ENCODE results near the gene DAGLA. TPM values are rescaled to one million over a fixed set of nuclear protein-coding genes. Genes with fewer than 3 reads are reported as not detected.

DAGLA gene
- total RNA-seq, 1 donor from 2014 or later: 1.1 TPM

DNA sequence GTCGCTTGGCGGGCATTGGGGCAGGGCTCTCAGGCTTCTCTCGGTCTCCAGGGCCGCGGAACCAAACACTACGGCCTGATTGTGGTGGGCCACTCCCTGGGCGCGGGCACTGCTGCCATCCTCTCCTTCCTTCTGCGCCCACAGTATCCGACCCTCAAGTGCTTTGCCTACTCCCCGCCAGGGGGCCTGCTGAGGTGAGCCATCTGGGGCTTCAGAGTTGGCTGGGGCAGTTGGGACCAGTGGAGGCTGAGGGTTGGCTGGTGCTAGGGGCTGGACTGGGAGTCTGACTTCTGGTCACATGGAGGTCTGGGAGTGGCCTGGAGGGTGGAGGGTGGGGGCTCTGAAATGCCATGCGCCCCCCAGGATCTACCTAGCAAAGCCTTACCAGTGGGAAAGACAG lies 56.9 kb downstream of the DAGLA start:
- TF ChIP-seq CTCF (IDR thresholded peaks at IDR 0.05) (no peak), EZH2phosphoT487 (IDR thresholded peaks at IDR 0.05) (no peak)
- no peaks in the 10 kb centered on the region for H3K36me3 ChIP-seq
- H3K9me3 ChIP-seq (ENCODE audit: low read depth): no peaks in the 10 kb centered on the region
- H3K79me2 ChIP-seq (ENCODE audit: low read depth): no peaks in the 10 kb centered on the region
- H4K20me1 ChIP-seq (ENCODE audit: low read depth): peaks cover 6% of the 10 kb centered on the region
- H3K4me1 Mint-ChIP-seq: peaks cover 8% of the 10 kb centered on the region
- no peak overlapping the region for H3K4me2 ChIP-seq
- H3K27ac Mint-ChIP-seq: no peak overlapping the region
- no peaks in the 10 kb centered on the region for H3F3A ChIP-seq (ENCODE audit: low read depth)
- no peak overlapping the region for H3K27ac ChIP-seq
- no peak overlapping the region for H2AFZ ChIP-seq (replicated peaks)
- no peaks in the 10 kb centered on the region for H3K27me3 ChIP-seq
- H3K36me3 Mint-ChIP-seq: no peaks in the 10 kb centered on the region
- no peak for DNase-seq (ENCODE audit: low spot score)
- no peaks in the 10 kb centered on the region for H3K4me1 ChIP-seq
- peaks cover 6% of the 10 kb centered on the region for H3K27me3 Mint-ChIP-seq (ENCODE audit: insufficient read depth, low read depth)
- H3K4me3 Mint-ChIP-seq: no peak overlapping the region
- no peak overlapping the region for H3K4me3 ChIP-seq
- H3K9me3 Mint-ChIP-seq: no peaks in the 10 kb centered on the region
- no peak overlapping the region for H3K9ac ChIP-seq

GRCh38 chr11:61737636-61738386 lies 57.6 kb downstream of the DAGLA start:
- Histone ChIP-seq H3K27ac (no peak overlapping the region), H2AFZ (replicated peaks) (no peak overlapping the region), H3K4me2 (no peak overlapping the region), H3K27me3 (no peaks in the 10 kb centered on the region), H4K20me1 (ENCODE audit: low read depth) (peaks cover 5% of the 10 kb centered on the region), H3K36me3 (no peaks in the 10 kb centered on the region), H3F3A (ENCODE audit: low read depth) (no peaks in the 10 kb centered on the region), H3K9me3 (ENCODE audit: low read depth) (no peaks in the 10 kb centered on the region), H3K4me3 (no peak overlapping the region), H3K4me1 (no peaks in the 10 kb centered on the region), H3K79me2 (ENCODE audit: low read depth) (no peaks in the 10 kb centered on the region), H3K9ac (no peak overlapping the region)
- H3K4me1 Mint-ChIP-seq: peaks cover 8% of the 10 kb centered on the region
- no peak for DNase-seq (ENCODE audit: low spot score)
- H3K9me3 Mint-ChIP-seq: no peaks in the 10 kb centered on the region
- H3K27me3 Mint-ChIP-seq (ENCODE audit: insufficient read depth, low read depth): peaks cover 6% of the 10 kb centered on the region
- TF ChIP-seq CTCF (IDR thresholded peaks at IDR 0.05) (no peak), EZH2phosphoT487 (IDR thresholded peaks at IDR 0.05) (no peak), EZH2 (IDR thresholded peaks at IDR 0.05) (no peak)
- no peak overlapping the region for H3K27ac Mint-ChIP-seq
- H3K4me3 Mint-ChIP-seq: no peak overlapping the region
- H3K36me3 Mint-ChIP-seq: no peaks in the 10 kb centered on the region

GRCh38 chr11:61738776-61739175 lies 58.6 kb downstream of the DAGLA start:
- Histone ChIP-seq H3K9me3 (ENCODE audit: low read depth) (no peaks in the 10 kb centered on the region), H3K4me2 (no peak overlapping the region), H3K79me2 (ENCODE audit: low read depth) (no peaks in the 10 kb centered on the region), H3F3A (ENCODE audit: low read depth) (no peaks in the 10 kb centered on the region), H3K4me3 (no peak overlapping the region), H3K27me3 (no peaks in the 10 kb centered on the region), H4K20me1 (ENCODE audit: low read depth) (no peaks in the 10 kb centered on the region), H3K36me3 (no peaks in the 10 kb centered on the region), H3K9ac (no peak overlapping the region), H3K27ac (no peak overlapping the region), H3K4me1 (no peaks in the 10 kb centered on the region), H2AFZ (replicated peaks) (no peak overlapping the region)
- DNase-seq (ENCODE audit: low spot score): no peak
- H3K36me3 Mint-ChIP-seq: no peaks in the 10 kb centered on the region
- H3K27me3 Mint-ChIP-seq (ENCODE audit: insufficient read depth, low read depth): peaks cover 2% of the 10 kb centered on the region
- peaks cover 3% of the 10 kb centered on the region for H3K4me1 Mint-ChIP-seq
- H3K4me3 Mint-ChIP-seq: no peak overlapping the region
- H3K9me3 Mint-ChIP-seq: no peaks in the 10 kb centered on the region
- peak overlapping the region; percentile 63 for H3K27ac Mint-ChIP-seq
- TF ChIP-seq EZH2phosphoT487 (IDR thresholded peaks at IDR 0.05) (no peak), CTCF (IDR thresholded peaks at IDR 0.05) (no peak), EZH2 (IDR thresholded peaks at IDR 0.05) (no peak)

Data from neural progenitor cell (in vitro differentiated cells).